DMS79 (cell line): ENCODE results near the gene CHST7.
"Not testable (repeated sequence)": the region's sequence is repeated elsewhere in the genome, so short reads cannot be mapped to it uniquely, and the experiment has no call there.

Experiments used
- DNase-seq: peaks from one replicate; lab custom pipeline; 2025; lab: John Stamatoyannopoulos, UW

Gene CHST7

GRCh38 chrX:46573331-46573891 lies at the start of gene CHST7:
Gene CHST7 (plus strand): TSS chrX:46573765. CDS start chrX:46573932, 167 bp downstream.
- no peak for DNase-seq

GRCh38 chrX:46528640-46529039 lies 44.9 kb upstream of the CHST7 start:
- DNase-seq = not testable (repeated sequence)

- DNase-seq = not testable (repeated sequence)
Observed at GRCh38 chrX:46529740-46530403, 43.7 kb upstream of the CHST7 start.

- DNase-seq = not testable (repeated sequence)
Observed at GRCh38 chrX:46530404-46530908, 43.1 kb upstream of the CHST7 start.

- no peak for DNase-seq
Observed at GRCh38 chrX:46531442-46531841, 42.1 kb upstream of the CHST7 start.

- DNase-seq = no peak
Observed at GRCh38 chrX:46543441-46543840, 30.1 kb upstream of the CHST7 start.

- DNase-seq = not testable (repeated sequence)
Observed at GRCh38 chrX:46544527-46544926, 29.0 kb upstream of the CHST7 start.

GRCh38 chrX:46545111-46546005 lies 28.2 kb upstream of the CHST7 start, which contains the start of gene ZNF674:
Gene ZNF674 (minus strand): TSS chrX:46545421. CDS start chrX:46542087, 3,334 bp downstream.
- peak; percentile 40 for DNase-seq

- no peak for DNase-seq
Observed at GRCh38 chrX:46547857-46548256, 25.7 kb upstream of the CHST7 start.

- no peak for DNase-seq
Observed at GRCh38 chrX:46549914-46550313, 23.7 kb upstream of the CHST7 start.

GRCh38 chrX:46551494-46552128 lies 22.0 kb upstream of the CHST7 start:
- no peak for DNase-seq

- DNase-seq = no peak
Observed at GRCh38 chrX:46553935-46554334, 19.6 kb upstream of the CHST7 start.

- DNase-seq = no peak
Observed at GRCh38 chrX:46554942-46555341, 18.6 kb upstream of the CHST7 start.

- no peak for DNase-seq
Observed at GRCh38 chrX:46559062-46559461, 14.5 kb upstream of the CHST7 start.

- peak; percentile 59 for DNase-seq
Observed at GRCh38 chrX:46561824-46562657, 11.5 kb upstream of the CHST7 start.

GRCh38 chrX:46567388-46567787 lies 6.2 kb upstream of the CHST7 start:
- DNase-seq = no peak

- no peak for DNase-seq
Observed at GRCh38 chrX:46569621-46570020, 3.9 kb upstream of the CHST7 start.

- no peak for DNase-seq
Observed at GRCh38 chrX:46571423-46572339, 1.9 kb upstream of the CHST7 start.

GRCh38 chrX:46572340-46572936 lies 1.1 kb upstream of the CHST7 start:
- DNase-seq = no peak
